RWPE1 (cell line): ENCODE results near the gene RPUSD3.

ENCODE experiments used
- CTCF ChIA-PET: fragments of 350-600 bp; sonication (Branson Sonifier 250); formaldehyde crosslinking; extraction: SDS; loops from one replicate; lab custom pipeline; 2021; lab: Yijun Ruan, JAX
- POLR2A ChIA-PET: fragments of 400-600 bp; formaldehyde crosslinking; extraction: SDS; loops from one replicate; lab custom pipeline; 2020; ENCODE audit warnings: antibody characterized with exemption; ENCODE audit not compliant: low non-redundant PET; lab: Yijun Ruan, JAX
- DNase-seq: peaks from one replicate; pipeline ENCODE4 v3.0.0; 2012; ENCODE audit warnings: low spot score
- H3K27ac ChIP-seq: fragments of 450-650 bp; 2 replicates; pipeline ENCODE4 v1.5.1; 2017
- CTCF ChIP-seq: fragments of 450-650 bp; conservative IDR thresholded peaks from 2 replicates; pipeline ENCODE4 v1.5.1; 2017; ENCODE audit warnings: low read depth, mild to moderate bottlenecking

Gene RPUSD3

GRCh38 chr3:9812870-9813483, 30.8 kb downstream of the RPUSD3 start:
- TF ChIP-seq CTCF, result no peak
- no peak for DNase-seq
- CTCF ChIA-PET, result interaction anchor here (0.6 kb wide), 1 partner anchor 1246 kb away, joined by 4 read pairs; no protein-coding TSS in a partner anchor
- no peak overlapping the region for H3K27ac ChIP-seq
- POLR2A ChIA-PET, result no interaction called here

- DNase-seq, result no peak
- peak overlapping the region; percentile 89 for H3K27ac ChIP-seq
- TF ChIP-seq CTCF, result no peak
- POLR2A ChIA-PET, result no interaction called here
- CTCF ChIA-PET, result no interaction called here
Observed at GRCh38 chr3:9810846-9811245, 33.0 kb downstream of the RPUSD3 start.

GRCh38 chr3:9810433-9810770, 33.4 kb downstream of the RPUSD3 start:
- H3K27ac ChIP-seq, result peak overlapping the region; percentile 89
- no peak for DNase-seq
- no peak for TF ChIP-seq CTCF
- CTCF ChIA-PET, result interaction anchor here (1.0 kb wide), 1 partner anchor 13 kb away, joined by 4 read pairs; no protein-coding TSS in a partner anchor
- POLR2A ChIA-PET, result no interaction called here

- DNase-seq, result no peak
- H3K27ac ChIP-seq, result peak within 1 kb of the TSS; percentile 89
- TF ChIP-seq CTCF, result no peak
- CTCF ChIA-PET, result interaction anchor here (1.0 kb wide), 1 partner anchor 13 kb away, joined by 4 read pairs; no protein-coding TSS in a partner anchor
- POLR2A ChIA-PET, result no interaction called here
Observed at GRCh38 chr3:9809615-9810432, 34.0 kb downstream of the RPUSD3 start, which contains the start of gene TTLL3. TSS of gene TTLL3 (plus strand) at chr3:9810262. CDS start at chr3:9810662, 400 bp downstream.

GRCh38 chr3:9809239-9809614, 34.6 kb downstream of the RPUSD3 start:
- ChIA-PET POLR2A (no interaction called here), CTCF (interaction anchor here (1.0 kb wide), 1 partner anchor 14 kb away, joined by 4 read pairs; no protein-coding TSS in a partner anchor)
- peak overlapping the region; percentile 89 for H3K27ac ChIP-seq
- no peak for TF ChIP-seq CTCF
- no peak for DNase-seq

GRCh38 chr3:9808345-9809037, 35.3 kb downstream of the RPUSD3 start:
- H3K27ac ChIP-seq, result peak overlapping the region; percentile 89
- peak; percentile 52 for TF ChIP-seq CTCF
- ChIA-PET POLR2A (no interaction called here), CTCF (no interaction called here)
- no peak for DNase-seq
